K562 (cell line): ENCODE data around the gene SPAG16.

ENCODE experiments used
- ARID3A ChIP-seq: IDR thresholded peaks from 2 replicates; pipeline ENCODE4 v1.6.1; 2012; ENCODE audit warnings: low read depth, low read length, improper control_type of control experiment, borderline replicate concordance
- BHLHE40 ChIP-seq: IDR thresholded peaks from 2 replicates; pipeline ENCODE4 v1.6.1; 2011; ENCODE audit warnings: low read length, improper control_type of control experiment
- FOXM1 ChIP-seq, 2 experiments: fragments of 450-650 bp in 1 of 2; sonication (generic) in 1 of 2; formaldehyde crosslinking in 1 of 2; IDR thresholded peaks; 2 replicates each; pipeline versions ENCODE4 v1.6.1 to v1.9.0; 2017 to 2022; ENCODE audit warnings: low read depth in 2 of 2, mild to moderate bottlenecking in 2 of 2, missing genetic modification reagents in 1 of 2, moderate library complexity in 1 of 2
- GABPA ChIP-seq: fragments of 200-800 bp; sonication (Bioruptor generic); conservative IDR thresholded peaks from 2 replicates; pipeline ENCODE4 v1.6.1; 2016; ENCODE audit warnings: low read depth, missing genetic modification characterization, missing compliant biosample characterization
- GABPB1 ChIP-seq: sonication (generic); formaldehyde crosslinking; IDR thresholded peaks from 2 replicates; pipeline ENCODE4 v1.8.0; 2022; ENCODE audit warnings: mild to moderate bottlenecking, missing genetic modification reagents
- GTF2F1 ChIP-seq: IDR thresholded peaks from 2 replicates; pipeline ENCODE4 v1.6.1; 2011; ENCODE audit warnings: low read depth, low read length, improper control_type of control experiment
- HNRNPLL ChIP-seq: fragments of 200-400 bp; formaldehyde crosslinking; IDR thresholded peaks from 2 replicates; pipeline ENCODE4 v1.6.1; 2017; ENCODE audit warnings: low read length, low read depth, mild to moderate bottlenecking; ENCODE audit not compliant: poor library complexity, severe bottlenecking
- JUN ChIP-seq, 2 experiments: sonication (generic) in 1 of 2; formaldehyde crosslinking in 1 of 2; IDR thresholded peaks; 2 replicates each; pipeline versions ENCODE4 v1.6.1 to v1.8.0; 2012 to 2022; ENCODE audit warnings: borderline replicate concordance in 2 of 2, mild to moderate bottlenecking in 2 of 2, improper control_type of control experiment in 1 of 2, low read depth in 1 of 2, low read length in 1 of 2, missing genetic modification reagents in 1 of 2
- POLR2A ChIP-seq: fragments of 450-650 bp; conservative IDR thresholded peaks from 2 replicates; pipeline ENCODE4 v1.6.1; 2016
- THAP7 ChIP-seq: fragments of 250-450 bp; sonication (Bioruptor Pico); IDR thresholded peaks from 2 replicates; pipeline ENCODE4 v1.5.0; 2021
- ZBTB11 ChIP-seq, 3 experiments: fragments of 200-800 bp in 1 of 3; fragments of 250-450 bp in 1 of 3; fragments of 450-650 bp in 1 of 3; sonication (Bioruptor Pico) in 1 of 3; sonication (Bioruptor generic) in 1 of 3; formaldehyde crosslinking in 1 of 3; IDR thresholded peaks; 2 replicates each; pipeline versions ENCODE4 v1.6.1 to v1.8.0; 2016 to 2022; ENCODE audit warnings: mild to moderate bottlenecking in 2 of 3, missing genetic modification characterization in 2 of 3, missing compliant biosample characterization in 1 of 3, moderate library complexity in 1 of 3
- TF ChIP-seq, protein P1 (sequence below), 3 experiments: IDR thresholded peaks in 2 of 3; conservative IDR thresholded peaks in 1 of 3; 2 replicates each; pipeline ENCODE4 v1.5.1; 2011 to 2012; ENCODE audit warnings: low read length in 3 of 3, mild to moderate bottlenecking in 3 of 3, control low read depth in 2 of 3, improper control_type of control experiment in 1 of 3, inconsistent platforms in 1 of 3, low read depth in 1 of 3, mixed read lengths in 1 of 3, moderate library complexity in 1 of 3; ENCODE audit not compliant: insufficient read depth in 2 of 3

- TF ChIP-seq FOXM1 (IDR thresholded peaks at IDR 0.05; ENCODE audit: low read depth) (no peak), FOXM1 (CRISPR knock-in tag; IDR thresholded peaks at IDR 0.05; ENCODE audit: low read depth) (no peak), BHLHE40 (no peak), HNRNPLL (no peak), THAP7 (CRISPR knock-in tag) (no peak), ZBTB11 (CRISPR knock-in tag; IDR thresholded peaks at IDR 0.05) (no peak), GABPB1 (CRISPR knock-in tag) (no peak), POLR2A (no peak), JUN (IDR thresholded peaks at IDR 0.05; ENCODE audit: borderline replicate concordance, low read depth, low read length) (no peak), JUN (CRISPR knock-in tag; IDR thresholded peaks at IDR 0.05; ENCODE audit: borderline replicate concordance) (no peak), GABPA (no peak), ARID3A (no peak), GTF2F1 (no peak)
- TF ChIP-seq, protein P1, sequence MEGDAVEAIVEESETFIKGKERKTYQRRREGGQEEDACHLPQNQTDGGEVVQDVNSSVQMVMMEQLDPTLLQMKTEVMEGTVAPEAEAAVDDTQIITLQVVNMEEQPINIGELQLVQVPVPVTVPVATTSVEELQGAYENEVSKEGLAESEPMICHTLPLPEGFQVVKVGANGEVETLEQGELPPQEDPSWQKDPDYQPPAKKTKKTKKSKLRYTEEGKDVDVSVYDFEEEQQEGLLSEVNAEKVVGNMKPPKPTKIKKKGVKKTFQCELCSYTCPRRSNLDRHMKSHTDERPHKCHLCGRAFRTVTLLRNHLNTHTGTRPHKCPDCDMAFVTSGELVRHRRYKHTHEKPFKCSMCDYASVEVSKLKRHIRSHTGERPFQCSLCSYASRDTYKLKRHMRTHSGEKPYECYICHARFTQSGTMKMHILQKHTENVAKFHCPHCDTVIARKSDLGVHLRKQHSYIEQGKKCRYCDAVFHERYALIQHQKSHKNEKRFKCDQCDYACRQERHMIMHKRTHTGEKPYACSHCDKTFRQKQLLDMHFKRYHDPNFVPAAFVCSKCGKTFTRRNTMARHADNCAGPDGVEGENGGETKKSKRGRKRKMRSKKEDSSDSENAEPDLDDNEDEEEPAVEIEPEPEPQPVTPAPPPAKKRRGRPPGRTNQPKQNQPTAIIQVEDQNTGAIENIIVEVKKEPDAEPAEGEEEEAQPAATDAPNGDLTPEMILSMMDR (IDR thresholded peaks at IDR 0.05 in 2 of 3, conservative IDR thresholded peaks at IDR 0.05 in 1 of 3; ENCODE audit: insufficient read depth in 2 of 3, low read depth in 1 of 3, low read length in 3 of 3): no peak
Observed at GRCh38 chr2:214038186-214038585, 753.9 kb downstream of the SPAG16 start.
